Right renal pelvis (tissue), 4 donors: ENCODE results near the gene GFPT2. TPM values are rescaled to one million over a fixed set of nuclear protein-coding genes. Genes with fewer than 3 reads are reported as not detected.

Experiments
- DNase-seq, 4 donors: peaks; one replicate each; pipeline ENCODE4 v3.0.0-alpha.2; 2013; ENCODE audit warnings: low read depth in 4 of 4, low spot score in 3 of 4, missing footprints in 1 of 4
- polyA plus RNA-seq, 4 donors: library from polyadenylated mRNA; unstranded; fragments of 120-200 nt; gene quantifications; one replicate each; pipeline ENCODE4 v1.2.1, GENCODE V29; 2013; ENCODE audit not compliant: insufficient read length in 4 of 4

The GFPT2 gene
- polyA plus RNA-seq, 4 donors, result 4.2 to 4.9 (median 4.6) TPM

DNA sequence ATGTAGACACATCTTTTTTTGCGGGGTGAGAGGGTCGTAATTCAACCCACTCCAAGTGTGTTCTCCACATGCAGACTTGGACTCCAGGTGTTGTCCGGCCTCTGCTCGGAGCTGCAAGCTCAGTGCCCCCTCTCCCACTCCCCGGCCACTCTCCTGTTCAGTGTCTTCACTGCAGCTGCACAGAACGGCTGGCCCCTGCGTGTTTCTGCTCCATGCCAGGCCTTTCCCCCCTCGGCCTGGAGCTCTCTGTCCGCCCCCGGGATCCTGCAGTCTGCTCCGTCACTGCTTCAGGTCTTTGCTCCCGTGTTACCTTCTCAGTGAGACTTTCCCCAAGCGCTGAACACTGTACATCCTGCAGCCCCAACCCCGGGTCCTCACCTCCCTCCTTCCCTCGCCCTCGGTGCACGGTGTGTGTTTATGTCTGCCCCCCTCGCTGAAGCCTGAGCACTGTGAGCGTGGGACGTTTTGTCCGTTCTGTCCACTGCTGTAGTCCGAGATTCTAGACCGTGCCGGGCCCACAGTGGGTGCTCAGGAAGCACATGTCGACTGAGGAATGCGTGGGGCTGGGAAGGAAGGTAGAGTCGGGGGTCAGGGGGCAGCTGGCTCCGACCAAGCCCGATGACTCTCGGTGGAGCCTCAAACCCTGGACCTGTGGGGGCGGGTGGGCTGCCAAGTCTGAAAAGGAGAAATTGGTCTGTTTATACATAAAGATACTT, 26.4 kb upstream of the GFPT2 start:
- no peak for DNase-seq

DNA sequence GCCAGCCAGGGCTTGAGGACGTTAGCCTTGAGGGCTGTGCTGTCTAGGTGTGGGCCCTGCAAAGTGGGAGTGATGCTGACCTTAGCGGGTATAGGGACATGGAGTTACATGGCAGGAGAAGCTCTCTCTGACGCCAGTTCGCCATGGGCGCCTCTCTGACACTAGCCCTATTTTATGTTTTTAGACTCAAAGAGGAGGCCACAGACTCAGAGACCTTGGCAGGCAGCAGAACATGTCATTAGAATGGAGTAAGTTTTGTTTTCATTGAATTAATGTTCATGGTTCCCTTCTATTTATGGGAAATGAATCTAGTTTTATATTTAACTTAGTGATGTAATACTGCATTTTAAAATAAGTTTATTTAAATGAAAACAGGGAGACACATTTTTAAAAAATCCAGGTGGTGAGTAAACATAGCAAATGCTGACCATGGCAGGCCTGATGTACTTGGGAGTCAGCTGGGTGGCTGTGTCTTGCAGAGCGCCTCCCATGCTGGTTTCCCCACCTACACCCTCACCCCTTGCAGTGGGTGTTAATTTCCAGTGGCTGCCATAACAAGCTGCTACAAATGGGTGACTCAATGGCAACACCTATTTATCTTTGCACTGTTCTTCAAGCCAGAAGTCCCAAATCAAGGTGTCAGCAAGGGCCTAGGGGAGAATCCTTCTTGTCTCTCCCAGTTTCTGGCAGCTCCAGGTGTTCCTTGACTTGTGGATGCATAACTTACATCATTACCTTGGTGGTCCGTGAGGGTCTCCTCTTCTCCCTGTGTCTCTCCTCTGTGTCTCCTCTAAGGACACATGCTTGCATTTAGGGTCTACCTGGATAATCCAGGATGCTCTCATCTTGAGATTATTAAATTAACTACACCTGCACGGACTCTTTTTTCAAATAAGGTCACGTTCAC, 25.6 kb upstream of the GFPT2 start:
- DNase-seq, result no peak

DNA sequence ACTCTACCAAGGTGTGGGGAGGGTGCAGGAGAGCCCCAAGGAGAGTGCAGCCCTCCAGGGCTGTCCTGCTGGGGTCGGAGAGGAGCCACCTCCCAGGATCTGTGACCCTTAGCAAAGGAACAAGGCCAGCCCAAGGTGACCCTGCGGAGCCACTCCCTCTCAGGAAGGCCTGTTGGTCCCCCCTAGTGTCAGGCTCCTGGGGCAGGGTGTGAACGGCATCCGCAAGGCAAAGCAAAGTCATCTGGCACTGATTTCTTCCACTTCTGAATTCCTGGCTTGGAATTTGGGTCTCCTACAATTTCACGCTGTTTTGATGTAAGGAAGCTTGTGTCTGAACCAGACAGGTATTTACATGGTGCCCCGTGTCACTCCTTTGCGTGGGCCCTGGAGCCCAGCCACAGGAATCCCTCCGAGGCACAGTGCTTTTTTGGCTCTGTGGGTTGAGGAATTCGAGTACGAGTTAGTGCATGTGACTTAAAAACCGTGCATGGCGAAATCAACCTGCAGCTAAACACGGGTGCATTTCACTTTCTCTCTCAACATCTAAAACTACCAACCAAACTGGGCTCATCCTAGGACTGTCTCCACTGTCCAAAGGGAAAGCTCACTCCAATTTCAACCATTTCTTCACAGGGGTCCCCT, 24.5 kb upstream of the GFPT2 start:
- no peak for DNase-seq

DNA sequence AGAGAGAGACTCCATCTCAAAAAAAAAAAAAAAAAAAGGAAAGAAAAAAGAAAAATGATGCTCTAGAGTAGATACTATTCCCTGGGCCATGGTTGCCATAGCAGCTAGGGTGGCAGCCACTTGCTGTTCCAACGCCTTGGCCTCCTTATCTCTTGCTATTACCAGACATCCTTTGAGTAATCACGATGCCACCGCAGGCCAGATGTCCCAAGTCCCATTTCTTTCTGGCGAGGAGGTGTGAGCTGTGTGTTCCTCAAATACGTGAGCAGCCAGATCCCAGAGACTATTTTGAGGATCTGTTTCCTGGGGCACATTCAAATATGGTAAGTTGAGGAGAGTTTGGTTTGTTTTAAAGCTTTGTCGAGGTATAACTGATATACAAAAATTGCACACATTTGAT, 23.4 kb upstream of the GFPT2 start:
- no peak for DNase-seq

DNA sequence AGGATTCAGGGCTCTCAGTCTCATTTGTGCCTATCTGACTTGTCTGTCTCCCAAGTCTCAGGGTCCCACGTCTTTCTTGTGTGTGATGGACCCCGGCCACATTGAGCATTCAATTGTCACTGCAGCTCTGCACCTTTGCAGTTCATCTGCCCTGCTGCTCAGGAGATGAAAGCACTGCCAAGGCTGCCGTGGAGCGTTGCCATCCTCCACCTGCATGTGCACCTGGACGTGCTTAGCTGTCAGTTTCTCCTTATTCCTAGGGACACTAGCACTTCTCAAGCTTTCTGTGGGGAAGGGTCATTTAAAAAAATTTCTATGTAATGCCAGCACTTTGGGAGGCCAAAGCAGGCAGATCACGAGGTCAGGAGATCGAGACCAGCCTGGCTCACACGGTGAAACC, 22.8 kb upstream of the GFPT2 start:
- DNase-seq, result no peak

DNA sequence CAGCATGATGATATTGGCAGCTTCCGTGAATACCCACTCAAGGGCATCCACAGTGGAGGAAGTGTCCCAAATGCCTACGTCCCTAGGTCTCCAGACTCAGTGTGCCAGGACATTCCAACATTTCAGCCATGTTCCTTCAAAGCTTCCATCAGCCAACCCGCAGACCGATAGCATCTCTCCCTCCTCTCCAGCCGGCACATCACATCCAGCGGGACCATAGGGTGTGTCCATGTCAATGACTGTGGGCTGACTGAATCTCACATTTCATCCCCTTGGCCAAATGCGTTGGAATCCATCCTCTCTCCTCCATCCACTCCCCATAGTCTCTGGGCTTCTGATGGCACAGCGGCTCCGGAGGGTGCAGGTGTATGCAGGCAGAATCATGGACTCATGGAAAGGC, 22.2 kb upstream of the GFPT2 start:
- DNase-seq, result no peak

DNA sequence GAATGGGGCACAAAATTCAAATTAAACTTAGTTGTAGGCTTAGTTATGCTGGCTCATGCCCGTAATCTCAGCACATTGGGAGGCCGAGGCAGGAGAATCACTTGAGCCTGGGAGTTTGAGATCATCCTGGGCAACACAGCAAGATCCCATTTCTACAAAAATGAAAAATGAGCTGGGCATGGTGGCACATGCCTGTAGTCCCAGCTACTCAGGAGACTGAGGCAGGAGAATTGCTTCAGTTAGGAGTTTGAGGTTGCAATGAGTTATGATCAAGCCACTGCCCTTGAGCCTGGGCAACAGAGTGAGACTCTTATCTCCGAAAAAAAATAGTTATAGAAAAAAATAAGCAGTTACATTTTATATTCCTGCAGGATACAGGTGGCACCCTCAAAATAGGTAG, 20.7 kb upstream of the GFPT2 start:
- no peak for DNase-seq

DNA sequence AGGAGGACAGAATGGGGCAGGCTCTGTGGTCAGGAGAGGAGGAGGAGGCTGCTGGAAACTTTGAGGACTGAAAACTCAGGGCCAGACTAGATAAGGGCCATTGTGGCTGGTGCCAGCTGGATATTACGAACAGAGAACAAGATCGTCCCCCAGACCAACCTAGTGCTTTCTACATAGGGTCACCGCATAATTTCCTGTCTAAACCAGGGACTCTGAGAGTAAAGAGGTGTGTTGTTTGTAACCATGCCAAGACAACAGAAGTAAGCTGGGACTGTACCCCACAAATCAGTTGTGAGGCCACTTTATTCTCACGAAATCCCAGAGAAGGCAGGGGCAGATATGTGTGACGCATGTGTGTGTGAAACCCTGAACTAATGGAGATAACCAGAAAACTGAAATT, 20.3 kb upstream of the GFPT2 start:
- no peak for DNase-seq

DNA sequence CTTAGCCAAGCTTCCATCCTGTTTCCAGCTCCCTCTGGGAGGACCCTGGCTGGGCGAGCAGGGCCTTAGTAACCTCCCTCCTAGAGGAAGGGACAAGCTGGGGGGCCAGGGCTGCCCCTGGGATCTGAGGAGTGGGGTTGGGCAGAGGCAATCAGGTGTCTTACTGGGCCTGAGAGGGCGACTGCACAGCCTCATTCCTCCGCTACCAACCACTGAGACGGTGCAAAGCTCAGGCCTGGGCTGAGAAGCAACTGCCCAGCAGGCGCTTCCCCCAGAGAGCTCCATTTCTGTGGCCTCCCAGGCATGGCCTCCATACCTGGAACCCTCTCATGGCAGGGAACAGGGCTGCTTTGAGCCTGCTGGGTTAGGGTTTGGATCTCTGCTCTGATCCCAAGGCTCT, 18.8 kb upstream of the GFPT2 start:
- DNase-seq, result no peak

DNA sequence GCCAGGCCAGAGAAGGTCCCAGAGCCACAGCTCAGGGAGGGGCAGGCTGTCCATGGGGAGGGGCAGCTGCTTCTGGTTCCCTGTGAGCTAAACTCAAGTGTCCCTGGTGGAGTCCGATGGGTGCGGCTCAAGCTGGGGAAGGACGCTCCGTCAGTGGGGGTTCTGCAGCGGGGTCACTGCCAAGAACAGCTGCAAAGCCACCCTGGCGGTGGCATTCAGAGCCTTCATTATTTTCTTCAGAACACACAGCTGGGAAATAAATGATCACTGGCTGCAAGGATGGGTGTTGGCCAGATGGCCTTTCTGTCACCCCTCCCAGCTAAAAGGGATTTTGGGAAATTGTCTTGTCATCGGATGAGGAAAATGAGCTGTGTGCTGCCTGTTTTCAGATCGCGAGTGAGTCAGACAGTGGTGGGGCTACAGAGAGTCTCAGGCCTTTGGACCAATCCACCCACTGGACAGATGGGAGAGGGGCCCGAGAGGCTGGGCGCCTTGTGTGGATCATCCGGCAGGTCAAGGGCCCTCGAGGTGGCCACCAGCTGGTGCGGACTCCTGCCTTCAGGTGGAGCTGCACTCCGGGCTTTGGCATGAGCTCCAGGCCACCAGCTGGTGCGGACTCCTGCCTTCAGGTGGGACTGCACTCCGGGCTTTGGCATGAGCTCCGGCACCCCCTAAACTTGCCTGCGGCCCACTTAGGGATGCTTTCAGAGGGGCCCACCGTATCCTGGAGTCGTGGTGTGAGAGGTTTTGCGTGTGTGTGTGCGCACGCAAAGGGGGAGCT, 17.9 kb upstream of the GFPT2 start:
- DNase-seq, result no peak

DNA sequence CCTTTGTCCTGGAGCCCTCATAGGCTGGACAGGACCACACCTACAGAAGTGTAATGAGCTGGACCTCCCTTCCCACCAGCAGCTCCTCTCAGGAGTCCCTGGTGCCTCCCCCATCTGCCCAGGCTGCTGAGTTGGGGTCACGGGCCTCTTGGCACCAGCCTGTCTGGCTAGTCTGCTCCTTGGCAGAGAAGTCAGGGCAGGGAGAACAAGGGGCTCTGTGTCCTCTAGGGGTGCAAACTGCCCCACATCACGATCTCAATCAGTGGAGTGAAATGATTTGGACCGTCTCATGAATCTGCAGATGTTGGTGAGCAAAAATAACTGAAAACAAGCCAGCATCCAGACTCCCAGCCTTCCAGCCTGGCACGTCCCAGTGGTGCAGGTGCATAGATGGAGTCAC, 14.9 kb upstream of the GFPT2 start:
- no peak for DNase-seq

DNA sequence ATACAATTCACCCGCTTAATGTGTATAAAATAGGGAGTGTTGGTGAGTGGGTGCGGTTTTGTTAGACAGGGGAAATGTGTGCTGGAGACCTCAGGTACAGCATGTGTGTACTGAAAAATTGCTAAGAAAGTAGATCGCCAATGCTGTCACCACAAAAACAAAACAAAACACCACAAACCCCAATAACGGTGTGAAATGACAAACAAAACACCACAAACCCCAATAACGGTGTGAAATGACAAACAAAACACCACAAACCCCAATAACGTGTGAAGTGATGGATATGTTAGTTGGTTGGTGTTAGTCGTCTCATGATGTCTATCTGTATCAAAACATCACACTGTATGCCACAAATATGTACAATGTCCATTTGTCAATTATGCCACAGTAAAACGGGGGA, 14.2 kb upstream of the GFPT2 start:
- DNase-seq, result no peak

DNA sequence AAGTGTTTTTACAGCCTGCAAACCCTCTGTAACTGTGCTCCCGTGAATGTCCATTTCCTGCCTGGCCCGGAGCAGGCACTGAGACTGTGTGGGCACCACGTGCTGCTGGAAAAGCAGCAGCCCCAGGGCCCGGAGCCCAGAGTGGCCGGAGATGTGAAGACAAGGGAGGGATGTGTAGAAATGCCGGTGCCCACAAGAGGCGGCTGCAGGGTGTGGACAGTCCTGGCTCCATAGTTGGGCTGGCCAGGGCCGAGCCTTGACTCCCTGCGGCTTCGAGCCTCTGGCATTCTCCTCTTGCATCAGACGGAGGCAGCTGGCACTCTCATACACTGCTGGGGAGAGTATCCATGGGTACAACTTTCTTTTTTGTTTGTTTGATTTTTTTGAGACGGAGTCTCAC, 13.2 kb upstream of the GFPT2 start:
- no peak for DNase-seq

DNA sequence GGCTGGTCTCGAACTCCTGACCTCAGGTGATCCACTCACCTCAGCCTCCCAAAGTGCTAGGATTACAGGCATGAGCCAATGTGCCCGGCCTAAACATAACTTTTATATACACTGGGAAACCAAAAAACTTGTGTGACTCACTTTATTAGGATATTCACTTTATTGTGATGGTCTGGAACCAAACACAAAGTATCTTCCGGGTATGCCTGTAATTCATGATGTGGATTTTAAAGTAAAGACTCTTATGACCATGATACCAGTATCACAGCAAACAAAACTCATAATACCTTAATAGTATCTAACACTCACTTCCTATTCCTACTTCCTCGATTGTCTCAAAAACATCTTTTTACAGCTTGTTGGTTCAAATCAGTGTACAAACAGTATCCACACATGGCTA, 12.7 kb upstream of the GFPT2 start:
- no peak for DNase-seq

DNA sequence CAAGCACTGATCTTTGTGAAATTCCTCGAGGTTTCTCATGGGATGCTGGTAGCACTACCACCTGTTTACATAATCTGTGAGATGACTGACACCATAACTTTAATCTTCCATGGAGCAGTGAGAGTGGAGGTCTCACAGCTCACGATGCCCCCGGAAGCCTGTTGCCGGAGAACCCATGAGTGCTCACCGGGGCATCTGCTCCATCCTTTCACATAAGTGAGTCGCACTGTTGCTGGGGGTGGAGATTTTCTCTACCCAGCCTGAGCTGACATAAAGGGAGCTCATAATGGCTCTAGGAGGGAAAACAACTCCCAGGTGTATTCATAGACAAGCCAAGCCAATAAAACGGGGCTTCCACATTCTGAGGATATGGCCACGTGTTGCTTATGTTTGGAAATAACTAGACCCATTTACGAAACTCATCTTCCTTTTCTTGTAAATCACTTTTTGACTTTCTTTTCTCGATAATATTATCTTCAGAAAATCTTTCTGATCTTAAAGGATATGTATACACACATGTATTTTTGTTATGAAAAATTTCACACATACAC, 11.2 kb upstream of the GFPT2 start:
- no peak for DNase-seq

DNA sequence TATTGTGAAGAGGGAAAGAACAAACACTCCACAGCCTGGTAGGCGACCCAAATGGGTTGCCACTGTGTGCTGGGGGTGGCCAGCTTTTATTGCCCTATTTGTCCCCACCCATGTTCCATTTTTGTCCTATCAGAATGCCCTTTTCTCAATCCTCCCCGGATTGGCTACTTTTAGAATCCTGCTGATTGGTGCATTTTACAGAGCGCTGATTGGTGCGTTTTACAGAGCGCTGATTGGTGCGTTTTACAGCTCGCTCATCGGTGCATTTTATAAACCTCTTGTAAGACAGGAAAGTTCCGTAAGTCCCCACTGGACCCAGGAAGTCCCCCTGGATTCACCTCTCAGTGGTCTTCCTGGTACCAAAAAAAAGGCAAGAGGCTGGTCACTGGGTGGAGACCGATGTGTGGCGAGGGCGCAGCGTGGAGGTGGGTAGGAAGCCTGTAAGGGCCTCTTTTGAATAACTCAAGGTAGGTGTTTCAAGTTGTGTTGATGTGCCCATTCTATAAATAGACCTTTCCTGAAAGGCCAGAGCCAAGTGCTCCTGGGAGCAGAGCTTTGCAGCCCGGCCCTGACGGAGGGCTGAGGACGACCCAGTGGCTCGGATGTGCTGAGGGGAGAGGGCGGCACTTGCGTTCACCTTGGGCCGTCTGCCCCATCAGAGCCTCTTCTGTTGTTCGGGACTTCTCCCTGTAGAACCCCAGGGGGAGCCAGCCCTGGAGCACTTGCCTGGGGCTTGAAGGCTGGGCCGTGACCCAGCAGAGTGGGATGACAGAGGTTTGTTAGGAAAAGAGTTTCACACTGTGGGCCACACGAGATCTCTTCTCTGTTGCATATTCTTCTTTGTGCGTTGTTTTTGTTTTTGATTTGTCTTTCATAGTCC, 7.2 kb upstream of the GFPT2 start:
- no peak for DNase-seq

DNA sequence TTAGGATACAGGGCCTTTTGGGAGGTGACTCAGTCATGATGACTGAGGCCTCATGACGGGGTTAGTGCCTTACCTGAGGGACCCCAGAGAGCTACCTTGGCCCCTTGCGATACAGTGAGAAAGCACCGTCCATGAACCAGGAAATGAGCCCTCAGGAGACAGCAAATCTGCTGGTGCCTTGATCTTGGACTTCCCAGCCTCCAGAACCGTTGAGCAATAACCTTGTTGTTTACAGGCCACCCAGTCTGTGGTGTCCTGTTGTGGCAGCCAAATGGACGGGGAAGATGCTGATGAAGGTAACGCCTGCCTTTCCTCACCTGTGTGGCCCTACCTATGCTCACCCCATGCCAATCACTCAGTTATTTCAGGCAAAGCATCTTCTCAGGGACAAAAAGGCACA, 5.6 kb upstream of the GFPT2 start:
- DNase-seq, result no peak

DNA sequence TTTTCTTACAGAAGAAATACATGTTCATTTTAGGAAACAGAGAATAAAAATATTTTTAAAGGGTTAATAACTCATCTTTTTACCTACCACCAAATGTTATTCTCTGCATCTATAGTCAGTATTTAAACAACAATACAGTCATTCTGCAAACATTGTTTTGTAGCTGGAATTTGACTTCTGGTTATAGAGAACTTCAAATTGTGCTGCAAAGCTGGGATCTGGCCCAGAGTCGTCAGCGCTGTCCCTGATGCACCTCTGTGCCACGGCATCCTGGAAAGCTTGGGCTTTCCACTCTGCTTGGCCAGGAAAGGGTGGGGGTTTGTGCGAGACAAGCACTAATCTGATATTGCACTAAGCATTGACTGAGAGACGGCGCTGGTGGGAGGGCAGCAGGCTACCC, 5.0 kb upstream of the GFPT2 start:
- DNase-seq, result no peak

DNA sequence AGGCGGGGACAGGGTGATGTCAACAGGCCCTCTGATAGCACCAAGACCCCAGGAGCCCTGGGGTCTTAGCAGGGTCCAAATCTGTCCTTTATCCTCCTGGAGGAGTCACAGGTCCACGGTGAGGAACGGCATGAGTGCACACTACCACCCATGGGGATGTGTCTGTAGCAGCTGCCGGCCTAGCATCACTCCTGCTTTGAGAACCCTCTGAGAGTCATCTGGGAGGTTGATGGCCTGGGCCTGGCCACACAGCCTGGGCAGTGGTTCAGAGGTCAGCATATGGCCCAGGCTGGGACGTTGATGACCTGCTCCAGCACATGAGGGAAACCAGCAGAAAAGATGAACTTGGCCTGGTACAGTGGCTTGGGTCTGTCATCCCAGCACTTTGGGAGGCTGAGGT, 1.8 kb upstream of the GFPT2 start:
- DNase-seq, result no peak
